GM12865 (cell line): Measurements from ENCODE around the gene LMOD2.

Experiments used
- DNase-seq: peaks from one replicate; pipeline ENCODE4 v3.0.0; 2010; ENCODE audit warnings: low read depth
- H3K4me3 ChIP-seq: 2 replicates; pipeline ENCODE4 v1.5.1; 2011; ENCODE audit warnings: mild to moderate bottlenecking, low read depth, low read length, control low read depth
- CTCF ChIP-seq: IDR thresholded peaks from 2 replicates; pipeline ENCODE4 v1.5.1; 2011; ENCODE audit warnings: low read length, control low read depth, low read depth, inconsistent platforms; ENCODE audit not compliant: insufficient read depth; ENCODE audit errors: missing control alignments

The LMOD2 gene

GRCh38 chr7:123674399-123675180 lies 18.9 kb downstream of the LMOD2 start:
- H3K4me3 ChIP-seq = no peak overlapping the region
- DNase-seq = no peak
- TF ChIP-seq CTCF = no peak

- DNase-seq = no peak
- H3K4me3 ChIP-seq = no peak overlapping the region
- TF ChIP-seq CTCF = no peak
These were observed 19.5 kb downstream of the LMOD2 start for GRCh38 chr7:123675181-123675473.

- H3K4me3 ChIP-seq = no peak overlapping the region
- TF ChIP-seq CTCF = no peak
- no peak for DNase-seq
These were observed 21.5 kb downstream of the LMOD2 start for GRCh38 chr7:123677061-123677715.

- H3K4me3 ChIP-seq = no peak overlapping the region
- TF ChIP-seq CTCF = no peak
- no peak for DNase-seq
These were observed 23.9 kb downstream of the LMOD2 start for GRCh38 chr7:123679614-123680013.

- TF ChIP-seq CTCF = no peak
- no peak for DNase-seq
- no peak overlapping the region for H3K4me3 ChIP-seq
These were observed 24.9 kb downstream of the LMOD2 start for GRCh38 chr7:123680580-123680979.

- no peak for TF ChIP-seq CTCF
- DNase-seq = no peak
- no peak overlapping the region for H3K4me3 ChIP-seq
These were observed 25.9 kb downstream of the LMOD2 start for GRCh38 chr7:123681561-123681960.
